ENCODE data around the gene ART1. TPM values are rescaled to one million over a fixed set of nuclear protein-coding genes. Genes with fewer than 3 reads are reported as not detected.

The ART1 gene
- 0.06 to 0.10 TPM in 2 of 5 replicates, not detected in the others for total RNA-seq (2022; extraction: Qiagen RNA extraction)

GRCh38 chr11:3644817-3645235 lies at the start of gene ART1:
ART1 (plus strand) TSS chr11:3645128; CDS start chr11:3659214, 14,086 bp downstream.

GRCh38 chr11:3641701-3642070 lies 3.2 kb upstream of the ART1 start, which contains the start of gene ART5:
ART5 (minus strand) TSS chr11:3641992; CDS start chr11:3641862, 130 bp downstream.

GRCh38 chr11:3671334-3672254 lies 26.7 kb downstream of the ART1 start, which contains the start of gene CHRNA10:
CHRNA10 (minus strand) TSS chr11:3671384; CDS start chr11:3671312, 72 bp downstream.

Other genes with a start within 250 kb of the ART1 start
- gene ART5, start 3.1 kb upstream of the ART1 start, total RNA-seq (2022; extraction: Qiagen RNA extraction) = 0.18 to 0.60 TPM (median 0.27 TPM) in 5 replicates
- gene CHRNA10, start 26.3 kb downstream of the ART1 start, total RNA-seq (2022; extraction: Qiagen RNA extraction) = 0.60 to 1.7 TPM (median 1.1 TPM) in 5 replicates
- 61.7 to 82.0 TPM (median 63.5 TPM) in 5 replicates for gene NUP98, start 152.4 kb downstream of the ART1 start, total RNA-seq (2022; extraction: Qiagen RNA extraction)
- gene PGAP2, start 163.4 kb downstream of the ART1 start, total RNA-seq (2022; extraction: Qiagen RNA extraction) = 19.6 to 24.0 TPM (median 21.4 TPM) in 5 replicates
- gene RHOG, start 195.8 kb downstream of the ART1 start, total RNA-seq (2022; extraction: Qiagen RNA extraction) = 98.7 to 123 TPM (median 119 TPM) in 5 replicates
- gene STIM1, start 210.5 kb downstream of the ART1 start, total RNA-seq (2022; extraction: Qiagen RNA extraction) = 25.3 to 27.2 TPM (median 26.6 TPM) in 5 replicates